K562 (cell line): ENCODE results near the gene CTDNEP1. TPM values are rescaled to one million over a fixed set of nuclear protein-coding genes. Genes with fewer than 3 reads are reported as not detected.

Experiments
- CBX2 ChIP-seq: fragments of 200-600 bp; sonication (generic); IDR thresholded peaks from one replicate; pipeline ENCODE4 v1.6.1; 2012; ENCODE audit warnings: mild to moderate bottlenecking, low read length, inconsistent platforms; ENCODE audit not compliant: insufficient read depth, poor library complexity, severe bottlenecking
- CEBPZ ChIP-seq: fragments of 150-350 bp; IDR thresholded peaks from 2 replicates; pipeline ENCODE4 v1.6.1; 2014; ENCODE audit warnings: low read depth, mild to moderate bottlenecking, low read length, borderline replicate concordance
- CLOCK ChIP-seq: fragments of 250-450 bp; sonication (Bioruptor Pico); IDR thresholded peaks from 2 replicates; pipeline ENCODE4 v1.4.0; 2020; ENCODE audit warnings: mild to moderate bottlenecking, moderate library complexity, borderline replicate concordance
- EHMT2 ChIP-seq: fragments of 450-650 bp; IDR thresholded peaks from 2 replicates; pipeline ENCODE4 v1.6.1; 2018; ENCODE audit warnings: antibody characterized with exemption
- FUS ChIP-seq: fragments of 200-400 bp; formaldehyde crosslinking; optimal IDR thresholded peaks from 2 replicates; pipeline ENCODE3; 2017; ENCODE audit warnings: low read depth, low read length
- HCFC1 ChIP-seq: IDR thresholded peaks from 2 replicates; pipeline ENCODE4 v1.6.1; 2012; ENCODE audit warnings: low read depth, low read length, improper control_type of control experiment
- KLF16 ChIP-seq: IDR thresholded peaks from 2 replicates; pipeline ENCODE4 v1.6.1; 2016; ENCODE audit warnings: antibody characterized with exemption
- MAFK ChIP-seq: IDR thresholded peaks from 2 replicates; pipeline ENCODE4 v1.6.1; 2011; ENCODE audit warnings: low read length, improper control_type of control experiment
- NR4A1 ChIP-seq, 2 experiments: fragments of 250-450 bp in 1 of 2; fragments of 450-650 bp in 1 of 2; sonication (Bioruptor Pico) in 1 of 2; IDR thresholded peaks; 2 replicates each; pipeline versions ENCODE4 v1.4.0 to v1.6.1; 2016 to 2020; ENCODE audit warnings: mild to moderate bottlenecking in 2 of 2, missing compliant biosample characterization in 1 of 2, missing genetic modification characterization in 1 of 2, moderate library complexity in 1 of 2
- PHF21A ChIP-seq: fragments of 450-650 bp; IDR thresholded peaks from 2 replicates; pipeline ENCODE4 v1.6.1; 2017; ENCODE audit warnings: low read depth, borderline replicate concordance
- PML ChIP-seq: IDR thresholded peaks from 2 replicates; pipeline ENCODE4 v1.6.1; 2012; ENCODE audit warnings: low read length, inconsistent platforms
- PYGO2 ChIP-seq: fragments of 450-650 bp; IDR thresholded peaks from 2 replicates; pipeline ENCODE4 v1.6.1; 2016; ENCODE audit warnings: mild to moderate bottlenecking, missing genetic modification characterization, moderate library complexity, missing compliant biosample characterization
- RAD21 ChIP-seq, 2 experiments: fragments of 250-450 bp in 1 of 2; fragments of 450-650 bp in 1 of 2; sonication (Bioruptor Pico) in 1 of 2; formaldehyde crosslinking in 1 of 2; IDR thresholded peaks in 1 of 2; conservative IDR thresholded peaks in 1 of 2; 2 replicates each; pipeline versions ENCODE4 v1.4.0 to v1.8.0; 2020 to 2022; ENCODE audit warnings: mild to moderate bottlenecking in 2 of 2, moderate library complexity in 1 of 2
- RBBP5 ChIP-seq: fragments of 200-600 bp; sonication (generic); IDR thresholded peaks from 2 replicates; pipeline ENCODE4 v1.6.1; 2012; ENCODE audit warnings: borderline replicate concordance, mild to moderate bottlenecking, low read length, control low read depth, inconsistent platforms; ENCODE audit not compliant: insufficient read depth, poor library complexity, severe bottlenecking
- RHOXF2B ChIP-seq: fragments of 250-450 bp; sonication (Bioruptor Pico); conservative IDR thresholded peaks from 2 replicates; pipeline ENCODE4 v1.5.1; 2021
- TAF7 ChIP-seq: fragments of 450-650 bp; IDR thresholded peaks from 2 replicates; pipeline ENCODE4 v1.6.1; 2016; ENCODE audit warnings: missing genetic modification characterization, missing compliant biosample characterization
- TAF9B ChIP-seq: fragments of 450-650 bp; IDR thresholded peaks from 2 replicates; pipeline ENCODE4 v1.6.1; 2018; ENCODE audit warnings: mild to moderate bottlenecking; ENCODE audit not compliant: partially characterized antibody
- TBP ChIP-seq: optimal IDR thresholded peaks from 2 replicates; pipeline ENCODE3; 2011; ENCODE audit warnings: low read depth, low read length, improper control_type of control experiment
- ZBTB7A ChIP-seq: IDR thresholded peaks from 2 replicates; pipeline ENCODE4 v1.6.1; 2011; ENCODE audit warnings: low read depth, mild to moderate bottlenecking, low read length, moderate library complexity, borderline replicate concordance; ENCODE audit not compliant: control insufficient read depth
- ZNF12 ChIP-seq: sonication (generic); formaldehyde crosslinking; IDR thresholded peaks from 2 replicates; pipeline ENCODE4 v1.4.0; 2020; ENCODE audit warnings: mild to moderate bottlenecking, missing genetic modification reagents
- ZNF507 ChIP-seq: conservative IDR thresholded peaks from 2 replicates; pipeline ENCODE4 v1.6.1; 2017; ENCODE audit warnings: missing genetic modification characterization, missing compliant biosample characterization
- ZNF778 ChIP-seq: fragments of 450-650 bp; formaldehyde crosslinking; IDR thresholded peaks from 2 replicates; pipeline ENCODE4 v1.4.0; 2020; ENCODE audit warnings: mild to moderate bottlenecking, moderate library complexity
- polyA plus RNA-seq, 8 experiments: library from polyadenylated mRNA; depleted of rRNA in 4 of 8; stranded (reverse) in 5 of 8; unstranded in 3 of 8; fragments of >200 nt; fragmentation: Nextera tagmentation in 2 of 8; fragmentation: Illumina TruSeq in 1 of 8; extraction: Ambion mirVana in 2 of 8; extraction: Trizol in 1 of 8; gene quantifications; 2 replicates each; pipeline versions ENCODE4 v1.2.1 to v1.2.3, GENCODE V29; 2011 to 2014; ENCODE audit warnings: inconsistent platforms in 1 of 8, missing spikeins in 1 of 8
- total RNA-seq, 7 experiments: library from RNA; depleted of rRNA in 6 of 7; stranded (reverse); fragments of >200 nt in 6 of 7; fragmentation: Illumina TruSeq in 2 of 7; extraction: Trizol in 2 of 7; gene quantifications; 2 replicates each; pipeline versions ENCODE4 v1.2.1 to v1.2.3, GENCODE V29; 2011 to 2021; ENCODE audit warnings: low replicate concordance in 1 of 7

Gene CTDNEP1
- total and polyA plus RNA-seq, 9 of the 15 experiments (the other 6 are each of a cell fraction or from before 2014, with no cell fraction given), result 10.7 to 150 (median 28.5) TPM

GRCh38 chr17:7234083-7234951 lies 17.2 kb downstream of the CTDNEP1 start, which contains the start of gene DVL2 (continued):
- TF ChIP-seq RAD21 (CRISPR knock-in tag; conservative IDR thresholded peaks at IDR 0.05 in 1 of 2, IDR thresholded peaks at IDR 0.05 in 1 of 2) (no peak), ZNF778 (CRISPR knock-in tag) (no peak), RHOXF2B (CRISPR knock-in tag) (peak; percentile 94; the same call in 1 of the 2 replicates), PML (peak; percentile 56; the same call in 1 of the 2 replicates), ZNF507 (tag) (no peak), PHF21A (no peak), PYGO2 (tag) (no peak), ZBTB7A (0 out of 2 replicates have a peak, but pooled peaks have one; percentile 35), RBBP5 (peak; percentile 24), CLOCK (no peak), MAFK (no peak; the same call in 1 of the 2 replicates), FUS (peak; percentile 33), ZNF12 (CRISPR knock-in tag) (no peak), TBP (peak; percentile 49), TAF9B (no peak), TAF7 (tag) (no peak), EHMT2 (no peak), KLF16 (0 out of 2 replicates have a peak, but pooled peaks have one; percentile 33), HCFC1 (peak; percentile 64), NR4A1 (CRISPR knock-in tag; IDR thresholded peaks at IDR 0.05) (no peak), NR4A1 (tag; IDR thresholded peaks at IDR 0.05) (0 out of 2 replicates have a peak, but pooled peaks have one; percentile 21), CBX2 (no peak), CEBPZ (no peak)
